ENCODE results near the gene LZTS2. TPM values are rescaled to one million over a fixed set of nuclear protein-coding genes. Genes with fewer than 3 reads are reported as not detected.

Gene LZTS2
- total and polyA plus RNA-seq, 7 donors: 10.9 to 169 (median 82.3) TPM

DNA sequence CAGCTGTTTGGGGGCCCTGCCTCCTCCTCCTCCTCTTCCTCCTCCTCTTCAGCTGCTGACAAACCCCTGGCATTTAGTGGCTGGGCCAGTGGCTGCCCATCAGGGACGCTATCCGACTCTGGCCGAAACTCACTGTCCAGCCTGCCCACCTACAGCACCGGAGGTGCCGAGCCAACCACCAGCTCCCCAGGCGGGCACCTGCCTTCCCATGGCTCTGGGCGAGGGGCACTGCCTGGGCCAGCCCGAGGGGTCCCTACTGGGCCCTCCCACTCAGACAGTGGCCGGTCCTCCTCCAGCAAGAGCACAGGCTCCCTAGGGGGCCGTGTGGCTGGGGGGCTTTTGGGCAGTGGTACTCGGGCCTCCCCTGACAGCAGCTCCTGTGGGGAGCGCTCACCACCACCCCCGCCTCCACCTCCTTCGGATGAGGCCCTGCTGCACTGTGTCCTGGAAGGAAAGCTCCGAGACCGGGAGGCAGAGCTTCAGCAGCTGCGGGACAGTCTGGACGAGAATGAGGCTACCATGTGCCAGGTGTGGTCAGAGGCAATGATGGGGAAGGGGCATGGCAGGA lies 4.1 kb downstream of the LZTS2 start:
- 94 to 95% methylated on average over 18 of the region's 18 CpGs for WGBS, 2 donors
- Histone ChIP-seq H3K4me1 (peaks cover 0 to 70% (median 65%) of the 10 kb centered on the region in 4 donors), H3K9me3 (no peaks in the 10 kb centered on the region), H3K4me3 (no peak overlapping the region), H3K36me3 (peaks cover 17 to 53% (median 34%) of the 10 kb centered on the region in 4 donors), H3K27me3 (no peaks in the 10 kb centered on the region), H3K27ac (peak overlapping the region; percentile 99 to 100 (median 100))
- no peak for TF ChIP-seq CTCF (IDR thresholded peaks at IDR 0.05)
- no peak for TF ChIP-seq POLR2A (IDR thresholded peaks at IDR 0.05)
- TF ChIP-seq EP300 (IDR thresholded peaks at IDR 0.05): no peak
- no peak for TF ChIP-seq POLR2AphosphoS5 (IDR thresholded peaks at IDR 0.05)
- intact Hi-C loops (cut with DNase I): no loop called here
- DNase-seq: peak; percentile 57

GRCh38 chr10:101005361-101005760 lies 5.8 kb downstream of the LZTS2 start:
- peaks cover 0 to 69% (median 63%) of the 10 kb centered on the region in 4 donors for H3K4me1 ChIP-seq
- TF ChIP-seq EP300 (IDR thresholded peaks at IDR 0.05) (no peak), CTCF (IDR thresholded peaks at IDR 0.05) (no peak), POLR2A (IDR thresholded peaks at IDR 0.05) (no peak), POLR2AphosphoS5 (IDR thresholded peaks at IDR 0.05) (no peak)
- DNase-seq: peak; percentile 50
- 91 to 93% methylated on average over 23 of the region's 23 CpGs for WGBS, 2 donors
- no peaks in the 10 kb centered on the region for H3K9me3 ChIP-seq
- peak overlapping the region in 2 of 4 donors; percentile 4 to 99 for H3K27ac ChIP-seq
- peaks cover 17 to 53% (median 34%) of the 10 kb centered on the region in 4 donors for H3K36me3 ChIP-seq
- no peak overlapping the region for H3K4me3 ChIP-seq
- intact Hi-C loops (cut with DNase I): no loop called here
- H3K27me3 ChIP-seq: no peaks in the 10 kb centered on the region

GRCh38 chr10:101005869-101006567 lies 6.4 kb downstream of the LZTS2 start:
- intact Hi-C loops (cut with DNase I): no loop called here
- WGBS, 2 donors: 93 to 94% methylated on average over 4 of the region's 4 CpGs
- Histone ChIP-seq H3K4me3 (no peak overlapping the region), H3K4me1 (peaks cover 0 to 63% (median 57%) of the 10 kb centered on the region in 4 donors), H3K27ac (peak overlapping the region; percentile 45 to 72 (median 64)), H3K9me3 (no peaks in the 10 kb centered on the region), H3K27me3 (no peaks in the 10 kb centered on the region), H3K36me3 (peaks cover 17 to 53% (median 34%) of the 10 kb centered on the region in 4 donors)
- DNase-seq: no peak
- TF ChIP-seq CTCF (IDR thresholded peaks at IDR 0.05): no peak
- no peak for TF ChIP-seq POLR2A (IDR thresholded peaks at IDR 0.05)
- no peak for TF ChIP-seq POLR2AphosphoS5 (IDR thresholded peaks at IDR 0.05)
- TF ChIP-seq EP300 (IDR thresholded peaks at IDR 0.05): no peak

GRCh38 chr10:101006593-101007098 lies 7.0 kb downstream of the LZTS2 start:
- Histone ChIP-seq H3K27ac (peak overlapping the region; percentile 45 to 72 (median 64)), H3K27me3 (no peaks in the 10 kb centered on the region)
- WGBS, 2 donors: 78 to 84% methylated on average over 33 of the region's 33 CpGs

More at GRCh38 chr10:101006593-101007098, 7.0 kb downstream of the LZTS2 start:
- Histone ChIP-seq H3K9me3 (no peaks in the 10 kb centered on the region), H3K4me3 (no peak overlapping the region), H3K4me1 (peaks cover 0 to 56% (median 50%) of the 10 kb centered on the region in 4 donors), H3K36me3 (peaks cover 17 to 53% (median 34%) of the 10 kb centered on the region in 4 donors)
- TF ChIP-seq EP300 (IDR thresholded peaks at IDR 0.05) (no peak), CTCF (IDR thresholded peaks at IDR 0.05) (no peak), POLR2A (IDR thresholded peaks at IDR 0.05) (no peak), POLR2AphosphoS5 (IDR thresholded peaks at IDR 0.05) (peak in 2 of 4 donors; percentile 29 to 35)
- peak; percentile 86 for DNase-seq
- intact Hi-C loops (cut with DNase I): no loop called here
